Nephron progenitor cell (in vitro differentiated cells): ENCODE measurements around the gene P2RX3.

Experiments
- DNase-seq: peaks from one replicate; pipeline ENCODE4 v3.0.0; 2021
- H3K27ac Mint-ChIP-seq: 2 replicates; pipeline ENCODE4 v1.8.0; 2021; ENCODE audit warnings: mild to moderate bottlenecking, moderate library complexity, mixed read lengths
- H3K27me3 Mint-ChIP-seq: 2 replicates; pipeline ENCODE4 v1.8.0; 2021; ENCODE audit warnings: mild to moderate bottlenecking, low read depth, mixed read lengths; ENCODE audit not compliant: poor library complexity
- H3K36me3 Mint-ChIP-seq: 2 replicates; pipeline ENCODE4 v1.8.0; 2021; ENCODE audit warnings: low read depth, mixed read lengths
- H3K4me1 Mint-ChIP-seq: 2 replicates; pipeline ENCODE4 v1.8.0; 2021; ENCODE audit warnings: mixed read lengths
- H3K4me3 Mint-ChIP-seq: 2 replicates; pipeline ENCODE4 v1.8.0; 2021; ENCODE audit warnings: mild to moderate bottlenecking, moderate library complexity, mixed read lengths
- H3K9me3 Mint-ChIP-seq: 2 replicates; pipeline ENCODE4 v1.8.0; 2021; ENCODE audit warnings: mild to moderate bottlenecking, moderate library complexity, mixed read lengths
- CTCF ChIP-seq: fragments of 200-600 bp; sonication (generic); IDR thresholded peaks from 2 replicates; pipeline ENCODE4 v1.5.0; 2021; ENCODE audit warnings: antibody characterized with exemption

The P2RX3 gene

GRCh38 chr11:57378186-57378585, 40.0 kb downstream of the P2RX3 start:
- no peaks in the 10 kb centered on the region for H3K9me3 Mint-ChIP-seq
- DNase-seq, result no peak
- no peaks in the 10 kb centered on the region for H3K36me3 Mint-ChIP-seq
- H3K4me1 Mint-ChIP-seq, result peaks cover 10% of the 10 kb centered on the region
- no peak overlapping the region for H3K4me3 Mint-ChIP-seq
- no peak overlapping the region for H3K27ac Mint-ChIP-seq
- TF ChIP-seq CTCF, result no peak
- H3K27me3 Mint-ChIP-seq, result peaks cover 39% of the 10 kb centered on the region

GRCh38 chr11:57379732-57380131, 41.6 kb downstream of the P2RX3 start:
- DNase-seq, result peak; percentile 82
- TF ChIP-seq CTCF, result no peak
- Mint-ChIP-seq H3K27ac (no peak overlapping the region), H3K36me3 (no peaks in the 10 kb centered on the region), H3K4me3 (no peak overlapping the region), H3K27me3 (peaks cover 39% of the 10 kb centered on the region), H3K4me1 (peaks cover 10% of the 10 kb centered on the region), H3K9me3 (no peaks in the 10 kb centered on the region)

GRCh38 chr11:57380975-57381374, 42.8 kb downstream of the P2RX3 start, which contains the start of gene PRG3:
TSS of gene PRG3 (minus strand) at chr11:57381150. CDS start at chr11:57380708, 442 bp downstream.
- Mint-ChIP-seq H3K9me3 (no peaks in the 10 kb centered on the region), H3K4me1 (peaks cover 16% of the 10 kb centered on the region), H3K36me3 (no peaks in the 10 kb centered on the region), H3K27ac (peak within 1 kb of the TSS; percentile 21), H3K27me3 (peaks cover 42% of the 10 kb centered on the region), H3K4me3 (no peak within 1 kb of the TSS)
- no peak for DNase-seq
- no peak for TF ChIP-seq CTCF

GRCh38 chr11:57386178-57386940, 48.2 kb downstream of the P2RX3 start:
- Mint-ChIP-seq H3K27ac (peak overlapping the region; percentile 55), H3K36me3 (no peaks in the 10 kb centered on the region)
- TF ChIP-seq CTCF, result no peak

GRCh38 chr11:57387289-57388030, 49.3 kb downstream of the P2RX3 start:
- no peak for DNase-seq
- Mint-ChIP-seq H3K4me1 (peaks cover 19% of the 10 kb centered on the region), H3K9me3 (no peaks in the 10 kb centered on the region), H3K36me3 (no peaks in the 10 kb centered on the region), H3K27me3 (peaks cover 40% of the 10 kb centered on the region), H3K27ac (no peak overlapping the region), H3K4me3 (no peak overlapping the region)
- TF ChIP-seq CTCF, result no peak

More at GRCh38 chr11:57386178-57386940, 48.2 kb downstream of the P2RX3 start:
- no peak overlapping the region for H3K4me3 Mint-ChIP-seq
- no peaks in the 10 kb centered on the region for H3K9me3 Mint-ChIP-seq
- H3K4me1 Mint-ChIP-seq, result peaks cover 19% of the 10 kb centered on the region
- H3K27me3 Mint-ChIP-seq, result peaks cover 42% of the 10 kb centered on the region
- DNase-seq, result no peak
